Measurements from ENCODE around the gene ZBED5.
"Not testable (repeated sequence)": the region's sequence is repeated elsewhere in the genome, so short reads cannot be mapped to it uniquely, and the experiment has no call there.

Gene ZBED5

GRCh38 chr11:10886652-10887250, 28.9 kb upstream of the ZBED5 start:
- no peaks in the 10 kb centered on the region for H3K27me3 ChIP-seq
- no peak for DNase-seq
- H3K36me3 ChIP-seq: no peaks in the 10 kb centered on the region
- TF ChIP-seq CTCF (IDR thresholded peaks at IDR 0.05): no peak
- H3K9me3 ChIP-seq: no peaks in the 10 kb centered on the region
- peaks cover 0 to 21% (median 10%) of the 10 kb centered on the region in 4 donors for H3K4me1 ChIP-seq
- intact Hi-C loops (cut with DNase I; ENCODE audit: low total_unique reads): no loop called here
- no peak overlapping the region for H3K4me3 ChIP-seq
- H3K27ac ChIP-seq: peak overlapping the region in 1 of 2 donors; percentile 60

- intact Hi-C loops (cut with DNase I; ENCODE audit: low total_unique reads): no loop called here
- no peak overlapping the region for H3K4me3 ChIP-seq
- peaks cover 0 to 21% (median 10%) of the 10 kb centered on the region in 4 donors for H3K4me1 ChIP-seq
- H3K27me3 ChIP-seq: no peaks in the 10 kb centered on the region
- no peak for DNase-seq
- TF ChIP-seq CTCF (IDR thresholded peaks at IDR 0.05): no peak
- H3K36me3 ChIP-seq: no peaks in the 10 kb centered on the region
- H3K9me3 ChIP-seq: no peaks in the 10 kb centered on the region
- peak overlapping the region; percentile 0 to 60 for H3K27ac ChIP-seq
Measured at GRCh38 chr11:10885703-10886363, 28.0 kb upstream of the ZBED5 start.

GRCh38 chr11:10884292-10884691, 26.4 kb upstream of the ZBED5 start:
- H3K4me3 ChIP-seq; DNase-seq; H3K36me3 ChIP-seq; intact Hi-C loops (cut with DNase I; ENCODE audit: low total_unique reads); H3K27me3 ChIP-seq; H3K27ac ChIP-seq; H3K9me3 ChIP-seq: not testable (repeated sequence)
- peaks cover 0 to 21% (median 10%) of the 10 kb centered on the region in 4 donors for H3K4me1 ChIP-seq

GRCh38 chr11:10881892-10882291, 24.0 kb upstream of the ZBED5 start:
- no peak overlapping the region for H3K4me3 ChIP-seq
- intact Hi-C loops (cut with DNase I; ENCODE audit: low total_unique reads): no loop called here
- no peaks in the 10 kb centered on the region for H3K9me3 ChIP-seq
- no peaks in the 10 kb centered on the region for H3K36me3 ChIP-seq
- DNase-seq: no peak
- peaks cover 0 to 31% (median 9%) of the 10 kb centered on the region in 4 donors for H3K4me1 ChIP-seq
- H3K27me3 ChIP-seq: no peaks in the 10 kb centered on the region
- no peak for TF ChIP-seq CTCF (IDR thresholded peaks at IDR 0.05)
- no peak overlapping the region for H3K27ac ChIP-seq

GRCh38 chr11:10878408-10879214, 20.8 kb upstream of the ZBED5 start:
- Histone ChIP-seq H3K9me3 (no peaks in the 10 kb centered on the region), H3K27ac (peak overlapping the region in 1 of 2 donors; percentile 7), H3K36me3 (no peaks in the 10 kb centered on the region), H3K27me3 (no peaks in the 10 kb centered on the region), H3K4me1 (peaks cover 0 to 29% (median 4%) of the 10 kb centered on the region in 4 donors), H3K4me3 (no peak overlapping the region)
- peak; percentile 53 to 67 for TF ChIP-seq CTCF (IDR thresholded peaks at IDR 0.05)
- DNase-seq: no peak
- intact Hi-C loops (cut with DNase I; ENCODE audit: low total_unique reads): no loop called here

- peak overlapping the region; percentile 37 to 54 for H3K27ac ChIP-seq
- H3K27me3 ChIP-seq: no peaks in the 10 kb centered on the region
- H3K36me3 ChIP-seq: no peaks in the 10 kb centered on the region
- H3K4me1 ChIP-seq: peaks cover 0 to 29% (median 4%) of the 10 kb centered on the region in 4 donors
- DNase-seq: no peak
- TF ChIP-seq CTCF (IDR thresholded peaks at IDR 0.05): no peak
- H3K4me3 ChIP-seq: no peak overlapping the region
- intact Hi-C loops (cut with DNase I; ENCODE audit: low total_unique reads): no loop called here
- H3K9me3 ChIP-seq: peaks cover 0 to 18% (median 6%) of the 10 kb centered on the region in 3 donors
Measured at GRCh38 chr11:10876158-10876557, 18.3 kb upstream of the ZBED5 start.

All from tibial artery (tissue), 4 donors.